Type B pancreatic cell (in vitro differentiated cells): ENCODE data around the gene PEA15. TPM values are rescaled to one million over a fixed set of nuclear protein-coding genes. Genes with fewer than 3 reads are reported as not detected.

Experiments used
- DNase-seq: peaks from one replicate; pipeline ENCODE4 v3.0.0; 2021; ENCODE audit warnings: mixed read lengths; ENCODE audit not compliant: unreplicated experiment; ENCODE audit errors: extremely low spot score
- H3K27ac Mint-ChIP-seq: 2 replicates; pipeline ENCODE4 v1.8.0; 2021; ENCODE audit warnings: mild to moderate bottlenecking, mixed read lengths
- H3K27me3 Mint-ChIP-seq: 2 replicates; pipeline ENCODE4 v1.8.0; 2021; ENCODE audit warnings: mixed read lengths
- H3K36me3 Mint-ChIP-seq: 2 replicates; pipeline ENCODE4 v1.8.0; 2021; ENCODE audit warnings: mixed read lengths
- H3K4me1 Mint-ChIP-seq: one replicate; pipeline ENCODE4 v1.8.0; 2021; ENCODE audit warnings: mixed read lengths; ENCODE audit not compliant: unreplicated experiment
- H3K4me3 Mint-ChIP-seq: 2 replicates; pipeline ENCODE4 v1.8.0; 2021; ENCODE audit warnings: mild to moderate bottlenecking, mixed read lengths
- H3K9me3 Mint-ChIP-seq: 2 replicates; pipeline ENCODE4 v1.8.0; 2021; ENCODE audit warnings: mixed read lengths
- total RNA-seq: library from RNA; stranded (reverse); gene quantifications from 2 replicates; pipeline ENCODE4 v1.2.1, GENCODE V29; 2021; ENCODE audit warnings: low replicate concordance
- TF ChIP-seq, protein P1 (sequence below): fragments of 200-600 bp; sonication (generic); conservative IDR thresholded peaks from 2 replicates; pipeline ENCODE4 v1.5.0; 2021; ENCODE audit warnings: antibody characterized with exemption, mild to moderate bottlenecking

Gene PEA15
- total RNA-seq, 1 donor from 2014 or later = 67.7 TPM

DNA sequence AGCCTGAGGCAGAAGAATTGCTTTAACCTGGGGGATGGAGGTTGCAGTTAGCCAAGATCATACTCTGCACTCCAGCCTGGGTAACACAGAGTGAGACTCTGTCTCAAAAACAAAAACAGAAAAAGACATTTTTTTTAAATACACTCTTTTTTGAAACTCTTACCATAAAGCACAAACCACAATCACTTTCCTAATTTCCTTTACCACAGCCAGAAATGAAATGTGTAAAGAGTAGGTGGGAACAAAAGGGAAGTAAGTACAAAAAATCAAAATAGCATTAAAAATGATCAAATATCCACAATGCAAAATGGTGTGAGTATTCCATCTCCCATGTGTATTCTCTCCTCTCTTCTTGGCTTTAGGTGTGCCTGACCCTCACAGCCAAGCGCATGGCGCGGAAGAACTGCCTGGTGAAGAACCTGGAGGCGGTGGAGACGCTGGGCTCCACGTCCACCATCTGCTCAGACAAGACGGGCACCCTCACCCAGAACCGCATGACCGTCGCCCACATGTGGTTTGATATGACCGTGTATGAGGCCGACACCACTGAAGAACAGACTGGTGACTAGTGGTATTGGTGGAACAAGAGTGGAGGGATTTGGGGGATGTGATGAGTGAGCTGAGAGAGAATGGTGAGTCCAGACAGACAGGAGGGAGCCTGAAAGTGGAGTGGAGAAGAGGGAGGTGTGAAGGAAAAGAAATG lies 38.9 kb upstream of the PEA15 start:
- no peak for DNase-seq
- peaks cover 10% of the 10 kb centered on the region for H3K27me3 Mint-ChIP-seq
- TF ChIP-seq, protein P1, sequence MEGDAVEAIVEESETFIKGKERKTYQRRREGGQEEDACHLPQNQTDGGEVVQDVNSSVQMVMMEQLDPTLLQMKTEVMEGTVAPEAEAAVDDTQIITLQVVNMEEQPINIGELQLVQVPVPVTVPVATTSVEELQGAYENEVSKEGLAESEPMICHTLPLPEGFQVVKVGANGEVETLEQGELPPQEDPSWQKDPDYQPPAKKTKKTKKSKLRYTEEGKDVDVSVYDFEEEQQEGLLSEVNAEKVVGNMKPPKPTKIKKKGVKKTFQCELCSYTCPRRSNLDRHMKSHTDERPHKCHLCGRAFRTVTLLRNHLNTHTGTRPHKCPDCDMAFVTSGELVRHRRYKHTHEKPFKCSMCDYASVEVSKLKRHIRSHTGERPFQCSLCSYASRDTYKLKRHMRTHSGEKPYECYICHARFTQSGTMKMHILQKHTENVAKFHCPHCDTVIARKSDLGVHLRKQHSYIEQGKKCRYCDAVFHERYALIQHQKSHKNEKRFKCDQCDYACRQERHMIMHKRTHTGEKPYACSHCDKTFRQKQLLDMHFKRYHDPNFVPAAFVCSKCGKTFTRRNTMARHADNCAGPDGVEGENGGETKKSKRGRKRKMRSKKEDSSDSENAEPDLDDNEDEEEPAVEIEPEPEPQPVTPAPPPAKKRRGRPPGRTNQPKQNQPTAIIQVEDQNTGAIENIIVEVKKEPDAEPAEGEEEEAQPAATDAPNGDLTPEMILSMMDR = no peak
- no peaks in the 10 kb centered on the region for H3K36me3 Mint-ChIP-seq
- H3K9me3 Mint-ChIP-seq = peaks cover 8% of the 10 kb centered on the region
- no peak overlapping the region for H3K4me3 Mint-ChIP-seq
- H3K4me1 Mint-ChIP-seq = peaks cover 25% of the 10 kb centered on the region
- no peak overlapping the region for H3K27ac Mint-ChIP-seq

DNA sequence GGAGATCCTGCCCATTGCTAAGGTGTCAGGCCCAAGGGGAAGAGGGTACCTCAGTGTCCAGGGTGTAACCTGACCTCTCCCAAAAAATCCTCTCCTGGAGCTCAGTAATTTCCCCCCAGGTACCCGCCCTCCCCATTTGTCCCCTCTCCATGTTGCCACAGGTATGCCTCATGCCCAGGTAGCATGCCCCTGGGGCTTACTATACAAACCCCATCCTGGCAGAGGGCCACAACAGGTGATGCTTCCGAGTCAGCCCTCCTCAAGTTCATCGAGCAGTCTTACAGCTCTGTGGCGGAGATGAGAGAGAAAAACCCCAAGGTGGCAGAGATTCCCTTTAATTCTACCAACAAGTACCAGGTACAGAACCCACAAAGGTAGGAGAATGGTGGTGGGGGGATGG lies 38.1 kb upstream of the PEA15 start:
- TF ChIP-seq, protein P1 = no peak
- Mint-ChIP-seq H3K9me3 (peaks cover 8% of the 10 kb centered on the region), H3K4me3 (no peak overlapping the region), H3K36me3 (no peaks in the 10 kb centered on the region), H3K4me1 (peaks cover 28% of the 10 kb centered on the region), H3K27me3 (peaks cover 15% of the 10 kb centered on the region), H3K27ac (no peak overlapping the region)
- no peak for DNase-seq

DNA sequence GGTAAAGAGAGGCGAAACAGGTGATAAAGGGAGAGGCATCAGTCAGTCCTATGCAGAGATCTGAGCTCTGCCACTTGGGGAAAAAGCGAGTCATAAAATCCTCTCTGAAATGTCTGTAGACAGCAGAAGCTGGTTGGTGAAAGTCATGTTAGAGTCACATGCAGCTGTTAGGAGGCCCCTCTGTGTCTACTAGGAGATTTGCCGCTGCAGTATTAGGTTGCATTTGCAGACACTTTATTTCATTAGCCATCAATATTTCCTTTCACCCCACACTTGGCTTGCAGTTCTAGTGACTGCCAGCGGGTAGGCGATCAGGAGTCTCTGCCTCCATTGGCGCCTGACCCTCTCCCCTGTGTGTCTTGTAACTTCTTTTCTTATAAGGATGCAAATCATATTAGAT lies 37.6 kb upstream of the PEA15 start:
- H3K9me3 Mint-ChIP-seq = peaks cover 8% of the 10 kb centered on the region
- peaks cover 28% of the 10 kb centered on the region for H3K4me1 Mint-ChIP-seq
- no peak for DNase-seq
- no peaks in the 10 kb centered on the region for H3K36me3 Mint-ChIP-seq
- H3K27ac Mint-ChIP-seq = no peak overlapping the region
- no peak overlapping the region for H3K4me3 Mint-ChIP-seq
- peaks cover 16% of the 10 kb centered on the region for H3K27me3 Mint-ChIP-seq
- TF ChIP-seq, protein P1 = peak; percentile 49

DNA sequence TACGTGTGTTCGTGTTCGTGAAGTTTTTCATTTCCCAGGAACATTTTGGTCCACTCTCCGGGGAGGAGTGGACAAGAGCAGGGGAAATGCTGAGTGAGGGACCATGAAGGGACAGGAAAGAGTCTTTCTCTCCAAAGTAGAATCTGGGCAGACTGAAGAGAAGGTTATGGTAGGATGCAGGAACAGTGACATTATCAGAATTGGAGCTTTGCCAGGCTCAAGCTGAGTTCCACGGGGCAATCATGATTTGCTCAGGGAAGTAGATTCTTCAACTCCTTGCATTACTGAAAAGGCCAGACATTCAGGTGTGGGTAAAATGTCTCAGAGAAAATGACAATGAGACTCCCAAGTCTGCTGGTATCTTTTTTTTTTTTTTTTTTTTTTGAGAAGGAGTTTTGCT lies 37.2 kb upstream of the PEA15 start:
- Mint-ChIP-seq H3K4me3 (no peak overlapping the region), H3K4me1 (peaks cover 28% of the 10 kb centered on the region), H3K27me3 (peaks cover 20% of the 10 kb centered on the region), H3K9me3 (peaks cover 8% of the 10 kb centered on the region), H3K27ac (no peak overlapping the region), H3K36me3 (no peaks in the 10 kb centered on the region)
- TF ChIP-seq, protein P1 = peak; percentile 10
- DNase-seq = no peak

DNA sequence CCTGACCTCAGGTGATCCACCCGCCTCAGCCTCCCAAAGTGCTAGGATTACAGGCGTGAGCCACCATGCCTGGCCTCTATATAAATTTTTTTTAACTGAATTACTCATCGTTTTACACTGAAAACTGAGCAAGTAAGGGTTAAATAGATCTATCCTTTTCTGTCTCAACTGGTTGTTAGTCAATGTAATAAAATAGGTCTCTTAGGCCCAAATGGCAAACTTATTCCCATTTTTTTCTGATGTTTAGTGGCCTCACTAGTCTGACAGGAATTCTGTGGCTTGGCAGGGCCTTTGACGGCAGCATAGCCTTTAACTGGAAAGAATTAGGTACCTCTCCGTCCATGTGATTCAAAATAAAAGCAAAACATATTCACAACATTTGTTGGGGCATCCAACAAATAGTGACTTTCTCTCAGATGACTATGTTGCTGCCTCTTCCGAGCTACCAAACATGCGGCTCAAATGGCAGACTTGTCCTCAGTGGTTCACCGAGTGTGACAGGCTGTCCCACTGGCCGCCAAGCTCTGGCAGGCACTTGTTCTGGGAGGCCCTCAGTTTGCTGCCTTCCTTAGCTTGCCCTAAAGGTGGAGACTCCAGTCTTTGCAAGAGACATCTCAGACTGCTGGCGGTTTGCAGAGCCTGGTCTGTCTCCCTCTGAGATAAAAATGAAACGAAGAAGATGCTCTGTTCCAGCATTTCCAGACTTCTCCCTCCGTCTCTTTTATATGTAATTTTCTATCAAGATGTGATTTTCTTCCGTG lies 36.4 kb upstream of the PEA15 start:
- peaks cover 5% of the 10 kb centered on the region for H3K9me3 Mint-ChIP-seq
- TF ChIP-seq, protein P1 = no peak
- no peak overlapping the region for H3K27ac Mint-ChIP-seq
- peaks cover 23% of the 10 kb centered on the region for H3K27me3 Mint-ChIP-seq
- no peaks in the 10 kb centered on the region for H3K36me3 Mint-ChIP-seq
- H3K4me3 Mint-ChIP-seq = no peak overlapping the region
- DNase-seq = no peak
- H3K4me1 Mint-ChIP-seq = peaks cover 28% of the 10 kb centered on the region
